AG09319 (cell line): Measurements from ENCODE around the gene THAP2.
A peak's percentile ranks its signal among the peaks of the same experiment; 100 is the strongest.

ENCODE experiments used
- DNase-seq: peaks from one replicate; pipeline ENCODE4 v3.0.0-alpha.2; 2010; ENCODE audit warnings: low read depth; ENCODE audit errors: extremely low read depth
- CTCF ChIP-seq: IDR thresholded peaks from 2 replicates; pipeline ENCODE4 v1.5.1; 2011; ENCODE audit warnings: low read depth, mild to moderate bottlenecking, inconsistent platforms, low read length, moderate library complexity

The THAP2 gene

DNA sequence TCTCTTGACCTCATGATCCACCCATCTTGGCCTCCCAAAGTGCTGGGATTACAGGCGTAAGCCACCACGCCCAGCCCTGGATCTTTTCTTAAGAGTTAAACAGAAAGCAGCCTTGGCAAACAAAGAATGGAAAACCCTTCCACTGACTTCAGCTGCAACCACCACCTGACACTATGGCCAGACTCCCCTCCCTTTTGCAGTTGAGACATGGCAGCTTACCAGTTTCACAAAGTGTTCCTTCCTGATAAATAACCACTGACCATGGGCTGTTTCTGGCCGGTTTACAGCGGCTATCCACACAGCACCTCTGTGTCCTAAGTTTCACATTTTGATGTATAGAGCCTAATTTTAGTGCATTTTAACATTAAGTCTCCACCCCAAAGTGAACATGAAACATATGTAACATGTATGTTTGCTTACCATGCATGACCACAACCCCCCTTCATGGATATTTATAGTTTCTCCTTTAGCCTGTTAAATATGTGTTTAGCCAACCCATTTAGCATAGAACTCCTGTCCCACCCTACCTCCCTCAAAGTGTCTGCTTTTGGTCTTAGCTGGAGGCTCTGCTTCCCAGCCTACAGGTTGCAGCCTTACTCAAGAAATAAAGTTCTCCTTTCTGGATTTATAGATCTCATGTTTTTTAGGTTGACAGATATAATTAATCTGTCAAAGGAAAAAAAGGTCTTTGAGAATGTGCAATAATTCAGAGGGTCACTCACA lies 57.8 kb downstream of the THAP2 start:
- no peak for TF ChIP-seq CTCF
- no peak for DNase-seq

GRCh38 chr12:71725011-71725410 lies 60.9 kb downstream of the THAP2 start:
- no peak for TF ChIP-seq CTCF
- DNase-seq, result peak; percentile 92

GRCh38 chr12:71726548-71726947 lies 62.4 kb downstream of the THAP2 start:
- DNase-seq, result no peak
- no peak for TF ChIP-seq CTCF

GRCh38 chr12:71727958-71728357 lies 63.9 kb downstream of the THAP2 start:
- no peak for TF ChIP-seq CTCF
- DNase-seq, result no peak
